ENCODE results near the gene PTGER4.

The PTGER4 gene

DNA sequence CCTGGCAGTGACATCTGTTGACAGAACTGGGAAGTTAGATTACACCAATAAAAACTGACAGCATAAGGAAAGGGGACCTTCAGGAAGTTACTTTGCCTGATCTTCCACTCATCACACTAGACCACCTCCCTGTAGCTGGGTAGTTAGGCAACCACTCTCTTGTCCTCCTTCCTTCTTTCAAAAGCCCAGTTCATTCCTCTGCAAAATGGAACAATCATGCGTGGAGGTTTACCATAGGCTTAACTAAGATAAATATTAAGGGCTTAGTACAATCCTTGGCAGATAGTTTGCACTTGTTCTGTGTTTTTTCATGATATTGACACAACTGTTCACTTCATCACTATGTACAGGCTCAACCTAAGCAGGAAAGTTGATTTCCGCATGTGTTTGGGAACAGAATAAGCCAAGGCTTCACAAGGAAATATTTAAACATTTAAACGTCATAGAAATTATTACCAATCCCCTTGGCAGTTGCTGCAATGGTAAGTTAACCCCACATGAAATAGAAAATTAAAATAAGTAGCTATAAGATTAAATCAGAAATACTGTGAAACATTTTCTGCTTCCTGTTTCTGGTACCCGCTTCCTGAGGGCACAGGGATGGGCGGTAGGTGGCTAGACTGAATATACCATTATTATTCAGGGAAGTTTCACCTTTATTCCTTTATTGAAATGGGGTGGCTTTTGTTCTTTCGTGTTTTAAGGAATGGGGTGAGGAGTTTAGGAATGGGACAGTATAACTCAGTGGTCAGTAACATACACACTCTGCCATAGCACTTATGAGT lies 9.9 kb upstream of the PTGER4 start:
- DNase-seq (ENCODE audit: low spot score), result no peak

DNA sequence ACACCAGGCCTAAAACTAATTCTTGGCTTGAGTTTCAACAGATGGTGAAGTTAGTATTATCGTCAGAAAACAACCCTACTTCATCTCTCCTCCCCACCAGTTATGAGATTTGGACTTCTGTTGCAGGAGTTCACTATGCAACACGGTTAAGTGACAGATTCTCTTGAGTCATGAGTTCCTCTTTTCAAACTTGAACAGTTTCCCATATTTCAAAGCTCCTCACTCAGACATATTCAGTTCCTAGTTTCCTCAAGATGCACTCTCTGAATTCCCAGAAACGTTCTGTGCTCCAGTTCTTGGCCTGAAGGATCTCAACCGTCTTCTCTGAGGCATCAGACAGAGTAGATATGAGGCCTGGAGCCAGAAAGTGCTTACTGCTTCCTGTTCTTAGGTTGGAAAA lies 7.3 kb upstream of the PTGER4 start:
- DNase-seq (ENCODE audit: low spot score), result no peak

DNA sequence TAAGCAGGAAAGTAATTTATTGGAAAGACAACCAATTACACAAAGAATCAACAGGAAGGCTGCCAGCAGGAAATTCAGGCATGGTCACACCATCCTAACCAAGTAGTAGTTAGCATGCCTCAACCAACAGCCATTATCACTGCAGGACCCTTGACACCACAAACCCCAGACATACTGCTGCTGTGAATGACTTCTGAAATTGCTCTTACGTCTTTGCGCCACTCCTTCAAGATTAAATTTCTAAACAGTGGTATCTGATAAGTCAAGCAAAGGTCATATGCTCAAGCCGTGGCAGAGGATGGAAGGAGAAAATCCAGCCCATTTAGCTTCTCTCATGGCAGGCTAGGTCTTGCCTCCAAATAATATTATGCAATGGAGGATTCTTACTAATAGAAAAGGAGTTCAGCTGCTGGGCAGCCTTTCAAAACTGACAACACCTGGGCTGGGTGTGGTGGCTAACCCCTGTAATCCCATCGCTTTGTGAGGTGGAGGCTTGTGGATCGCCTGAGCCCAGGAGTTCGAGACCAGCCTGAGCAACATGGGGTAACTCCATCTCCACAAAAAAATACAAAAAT lies 5.0 kb upstream of the PTGER4 start:
- no peak for DNase-seq (ENCODE audit: low spot score)

DNA sequence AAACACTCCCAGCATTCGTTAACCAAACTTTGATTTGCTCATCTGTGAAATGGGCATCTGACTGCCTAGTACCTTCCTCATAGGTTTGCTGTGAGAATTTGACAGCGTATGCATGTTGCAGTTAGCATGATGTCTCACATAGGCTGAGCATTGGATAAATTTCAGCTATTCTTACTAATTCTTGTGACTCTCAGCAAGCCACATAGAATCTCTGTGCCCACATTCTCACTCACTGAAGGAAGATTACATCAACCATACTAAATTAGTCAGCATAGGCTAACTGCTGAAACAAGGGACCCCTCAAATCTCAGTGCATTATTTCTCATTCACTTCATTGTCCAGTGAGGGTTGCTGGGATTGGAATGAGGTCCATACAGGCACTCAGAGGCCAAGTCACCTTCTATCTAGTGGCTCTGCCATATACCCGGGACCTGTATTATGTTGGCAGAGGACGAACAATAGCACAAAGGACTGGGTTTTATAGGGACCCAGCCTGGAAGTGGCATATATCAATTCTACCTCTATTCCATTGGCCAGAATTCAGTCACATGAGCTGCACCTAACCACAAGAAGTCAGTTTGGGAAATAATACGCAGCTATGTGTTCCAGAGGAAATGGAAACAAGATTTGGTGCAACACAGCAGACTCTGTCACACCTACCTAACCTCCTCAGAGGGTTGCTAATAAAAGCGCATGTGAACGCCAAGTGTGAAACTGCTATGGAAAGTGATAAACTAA lies 4.2 kb upstream of the PTGER4 start:
- peak; percentile 52 for DNase-seq (ENCODE audit: low spot score)

GRCh38 chr5:40676613-40677343 lies 2.9 kb upstream of the PTGER4 start:
- no peak for DNase-seq (ENCODE audit: low spot score)

DNA sequence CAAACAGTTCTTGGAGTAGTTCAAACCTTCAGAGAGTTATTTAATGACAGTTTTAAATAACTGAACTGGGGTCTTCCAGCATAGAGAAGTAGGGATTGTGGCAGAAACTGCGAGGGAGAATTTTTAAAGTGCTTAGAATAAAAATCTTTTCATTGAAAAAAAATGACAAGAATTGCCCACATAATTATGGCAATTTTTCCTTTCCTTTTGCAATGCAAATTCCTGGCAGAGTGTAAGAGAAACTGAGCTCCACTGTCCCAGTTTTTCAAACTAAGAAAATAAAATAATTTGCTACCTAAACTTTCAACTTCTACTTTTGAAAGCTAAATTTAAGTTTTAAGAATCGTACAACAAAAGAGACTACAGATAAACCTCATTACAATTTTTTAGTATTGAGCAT lies 2.3 kb upstream of the PTGER4 start:
- DNase-seq (ENCODE audit: low spot score), result no peak

GRCh38 chr5:40678026-40678425 lies 1.7 kb upstream of the PTGER4 start:
- DNase-seq (ENCODE audit: low spot score), result peak; percentile 48

DNA sequence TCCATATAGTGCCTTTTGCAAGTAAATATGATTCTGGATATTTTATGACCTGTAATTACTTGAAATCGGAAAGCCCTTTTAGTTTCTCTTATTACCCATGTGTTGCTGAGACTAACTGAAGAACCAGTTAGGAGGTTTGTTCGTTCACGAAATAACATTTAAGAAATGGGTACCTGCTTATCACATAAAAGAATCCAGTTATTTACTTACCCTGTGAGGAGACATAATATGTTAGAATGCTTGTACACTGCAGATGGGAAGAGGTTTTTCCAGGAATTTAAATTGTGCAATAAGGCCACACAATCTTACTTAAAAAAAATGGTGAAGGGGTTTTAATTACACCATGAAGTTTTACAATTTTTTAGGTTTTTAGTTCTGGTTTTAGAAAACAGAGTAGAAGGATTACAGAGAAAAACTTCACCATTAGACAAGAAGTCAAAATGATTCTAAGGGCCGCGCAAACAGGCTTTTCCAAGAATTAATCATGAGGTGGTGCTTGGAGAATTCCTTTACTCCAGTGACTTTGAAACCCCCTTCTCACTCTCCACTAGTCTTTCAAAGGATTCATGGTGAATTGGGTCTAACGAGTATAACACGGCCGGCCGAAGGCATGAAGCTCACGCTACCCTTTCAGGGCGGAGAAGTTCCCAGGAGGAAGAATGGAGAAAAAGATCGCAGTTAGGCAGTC lies 1.1 kb upstream of the PTGER4 start:
- no peak for DNase-seq (ENCODE audit: low spot score)

- DNase-seq (ENCODE audit: low spot score), result peak; percentile 92
Measured at GRCh38 chr5:40679148-40679912, 385 bp upstream of the PTGER4 start.

DNA sequence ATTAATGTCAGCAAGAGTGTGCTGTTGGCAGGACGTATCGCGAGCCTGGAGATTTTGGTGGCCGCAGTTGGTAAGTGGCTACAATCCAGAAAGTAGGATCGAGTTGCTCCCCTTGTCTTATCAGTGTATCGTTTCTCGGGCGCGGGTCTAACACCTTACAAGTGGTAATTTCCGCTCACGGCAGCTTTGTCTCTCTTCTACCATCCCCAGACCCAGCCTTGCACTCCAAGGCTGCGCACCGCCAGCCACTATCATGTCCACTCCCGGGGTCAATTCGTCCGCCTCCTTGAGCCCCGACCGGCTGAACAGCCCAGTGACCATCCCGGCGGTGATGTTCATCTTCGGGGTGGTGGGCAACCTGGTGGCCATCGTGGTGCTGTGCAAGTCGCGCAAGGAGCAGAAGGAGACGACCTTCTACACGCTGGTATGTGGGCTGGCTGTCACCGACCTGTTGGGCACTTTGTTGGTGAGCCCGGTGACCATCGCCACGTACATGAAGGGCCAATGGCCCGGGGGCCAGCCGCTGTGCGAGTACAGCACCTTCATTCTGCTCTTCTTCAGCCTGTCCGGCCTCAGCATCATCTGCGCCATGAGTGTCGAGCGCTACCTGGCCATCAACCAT lies 1.1 kb downstream of the PTGER4 start:
- peak; percentile 47 for DNase-seq (ENCODE audit: low spot score)

- DNase-seq (ENCODE audit: low spot score), result peak; percentile 58
Measured at GRCh38 chr5:40681363-40682153, 1.8 kb downstream of the PTGER4 start.

DNA sequence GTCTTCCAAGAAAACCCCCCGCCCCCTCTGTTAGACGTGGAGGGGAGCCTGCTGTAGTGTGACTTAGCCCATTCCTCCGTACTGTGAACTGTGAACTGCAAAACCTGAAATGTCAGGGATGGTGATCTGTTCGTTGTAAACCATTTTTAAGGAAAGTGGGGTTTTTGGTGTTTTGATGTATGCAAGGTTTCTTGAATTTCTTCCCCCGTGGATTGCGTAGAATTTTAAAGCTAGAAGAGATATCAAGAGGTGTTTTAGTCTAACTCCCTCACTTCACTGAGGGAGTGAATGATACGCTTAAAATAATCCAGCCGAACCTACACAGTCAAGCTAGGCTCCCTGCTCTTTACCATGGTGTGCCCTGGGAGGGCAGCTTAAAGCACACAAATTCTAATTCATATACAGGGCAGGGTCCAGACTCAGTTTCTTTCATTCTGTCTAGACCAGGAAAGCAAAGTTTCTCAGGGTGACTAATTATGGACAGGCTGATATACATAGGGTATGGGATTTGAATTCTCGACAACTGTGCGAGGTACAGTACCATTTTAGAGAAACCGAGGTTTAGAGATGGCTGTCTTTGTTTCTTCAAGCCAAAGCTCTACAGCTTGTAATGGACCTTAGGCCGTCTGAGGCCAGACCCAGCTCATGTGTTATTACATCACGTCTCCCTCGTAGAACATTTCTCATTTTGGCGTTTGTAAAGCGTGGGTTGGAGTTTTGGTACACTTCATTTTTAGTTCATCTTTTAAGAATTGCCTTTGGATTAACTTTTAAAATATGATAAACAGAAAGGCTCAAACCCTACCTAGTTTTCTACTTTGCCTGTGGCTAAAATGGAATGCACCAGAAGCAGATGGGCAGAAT lies 2.7 kb downstream of the PTGER4 start:
- DNase-seq (ENCODE audit: low spot score), result no peak

DNA sequence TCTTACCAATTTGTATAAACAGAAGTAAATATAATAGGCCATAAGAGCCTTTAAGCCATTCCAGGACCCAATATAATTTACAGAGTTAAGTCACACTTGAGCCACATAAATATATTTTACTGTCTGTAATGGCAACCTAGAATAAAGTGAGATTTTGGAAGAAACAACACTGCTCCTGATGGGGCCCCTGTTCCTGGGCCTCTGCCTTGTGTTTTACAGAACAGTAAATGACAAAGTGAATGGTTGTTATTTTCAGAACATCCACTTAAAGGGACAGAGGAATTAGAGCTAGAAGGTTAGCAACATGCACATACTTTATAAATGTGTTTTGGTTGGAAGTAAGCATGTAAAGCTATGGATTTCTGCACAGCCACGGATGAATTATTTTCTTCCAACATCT lies 3.6 kb downstream of the PTGER4 start:
- no peak for DNase-seq (ENCODE audit: low spot score)

- no peak for DNase-seq (ENCODE audit: low spot score)
Measured at GRCh38 chr5:40685193-40685592, 5.5 kb downstream of the PTGER4 start.

GRCh38 chr5:40685976-40686486 lies 6.3 kb downstream of the PTGER4 start:
- DNase-seq (ENCODE audit: low spot score), result no peak

GRCh38 chr5:40687321-40687720 lies 7.6 kb downstream of the PTGER4 start:
- DNase-seq (ENCODE audit: low spot score), result peak; percentile 41

- peak; percentile 89 for DNase-seq (ENCODE audit: low spot score)
Measured at GRCh38 chr5:40688127-40688761, 8.5 kb downstream of the PTGER4 start.

- DNase-seq (ENCODE audit: low spot score), result no peak
Measured at GRCh38 chr5:40688996-40689395, 9.3 kb downstream of the PTGER4 start.

Data from CD4-positive, alpha-beta T cell treated with Interleukin-15 for 4 hours (primary cell).